GM12864 (cell line): ENCODE data around the gene EMP1.

Experiments
- DNase-seq: peaks from one replicate; pipeline ENCODE4 v3.0.0-alpha.2; 2011; ENCODE audit warnings: low read depth
- H3K4me3 ChIP-seq: 2 replicates; pipeline ENCODE4 v1.5.1; 2011; ENCODE audit warnings: mild to moderate bottlenecking, low read depth, low read length, control low read depth
- TF ChIP-seq, protein P1 (sequence below): IDR thresholded peaks from 2 replicates; pipeline ENCODE4 v1.5.1; 2011; ENCODE audit warnings: low read depth, mild to moderate bottlenecking, moderate library complexity, low read length, control low read depth, inconsistent platforms; ENCODE audit errors: missing control alignments

The EMP1 gene

DNA sequence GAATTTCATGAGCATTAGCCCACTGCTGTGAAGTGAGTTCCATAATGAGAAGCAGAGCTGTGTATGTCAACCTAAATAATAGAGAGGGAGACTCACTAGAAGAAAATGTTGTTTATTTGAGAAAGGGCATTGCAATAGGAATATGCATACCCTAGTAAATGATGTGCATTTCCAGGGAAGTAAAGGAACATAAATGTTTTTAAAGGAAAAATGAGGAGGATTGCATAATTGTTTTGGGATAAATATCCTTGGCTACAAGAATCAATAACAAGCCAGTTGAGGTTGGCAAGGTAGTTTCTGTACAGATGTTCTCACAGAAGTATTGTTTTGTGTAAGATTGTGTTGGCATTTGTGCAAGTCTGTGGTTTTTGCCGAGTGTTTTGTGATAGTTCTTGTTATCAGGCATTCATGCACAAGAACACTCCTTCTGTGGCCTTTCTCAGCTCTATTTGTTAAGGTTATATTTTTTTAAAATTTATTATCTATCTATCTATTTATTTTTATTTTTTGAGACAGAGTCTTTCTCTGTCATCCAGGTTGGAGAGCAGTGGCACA lies 47.1 kb downstream of the EMP1 start:
- DNase-seq, result no peak
- TF ChIP-seq, protein P1, sequence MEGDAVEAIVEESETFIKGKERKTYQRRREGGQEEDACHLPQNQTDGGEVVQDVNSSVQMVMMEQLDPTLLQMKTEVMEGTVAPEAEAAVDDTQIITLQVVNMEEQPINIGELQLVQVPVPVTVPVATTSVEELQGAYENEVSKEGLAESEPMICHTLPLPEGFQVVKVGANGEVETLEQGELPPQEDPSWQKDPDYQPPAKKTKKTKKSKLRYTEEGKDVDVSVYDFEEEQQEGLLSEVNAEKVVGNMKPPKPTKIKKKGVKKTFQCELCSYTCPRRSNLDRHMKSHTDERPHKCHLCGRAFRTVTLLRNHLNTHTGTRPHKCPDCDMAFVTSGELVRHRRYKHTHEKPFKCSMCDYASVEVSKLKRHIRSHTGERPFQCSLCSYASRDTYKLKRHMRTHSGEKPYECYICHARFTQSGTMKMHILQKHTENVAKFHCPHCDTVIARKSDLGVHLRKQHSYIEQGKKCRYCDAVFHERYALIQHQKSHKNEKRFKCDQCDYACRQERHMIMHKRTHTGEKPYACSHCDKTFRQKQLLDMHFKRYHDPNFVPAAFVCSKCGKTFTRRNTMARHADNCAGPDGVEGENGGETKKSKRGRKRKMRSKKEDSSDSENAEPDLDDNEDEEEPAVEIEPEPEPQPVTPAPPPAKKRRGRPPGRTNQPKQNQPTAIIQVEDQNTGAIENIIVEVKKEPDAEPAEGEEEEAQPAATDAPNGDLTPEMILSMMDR, result no peak

DNA sequence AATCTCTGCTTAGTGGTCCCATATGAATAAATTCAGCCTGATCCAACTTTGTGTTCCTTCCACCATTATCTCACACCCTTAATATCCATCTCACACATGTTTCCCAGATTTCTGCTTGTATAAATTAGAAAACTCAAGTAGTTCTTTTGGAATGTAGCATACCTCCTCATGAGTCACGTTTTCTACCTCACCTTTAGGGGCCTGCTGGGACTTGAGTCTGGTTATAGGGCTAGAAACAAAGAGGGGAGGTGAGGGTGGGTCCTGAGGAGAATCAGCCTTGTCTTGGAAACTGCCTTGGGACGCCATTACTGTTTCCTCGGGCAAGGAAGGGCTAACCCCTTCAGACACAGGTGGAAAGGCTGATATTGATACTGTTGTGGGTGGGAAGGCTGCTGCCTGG lies 51.1 kb downstream of the EMP1 start:
- H3K4me3 ChIP-seq, result no peak overlapping the region
- TF ChIP-seq, protein P1, result no peak
- no peak for DNase-seq

More for the DNA sequence above, 47.1 kb downstream of the EMP1 start:
- no peak overlapping the region for H3K4me3 ChIP-seq

DNA sequence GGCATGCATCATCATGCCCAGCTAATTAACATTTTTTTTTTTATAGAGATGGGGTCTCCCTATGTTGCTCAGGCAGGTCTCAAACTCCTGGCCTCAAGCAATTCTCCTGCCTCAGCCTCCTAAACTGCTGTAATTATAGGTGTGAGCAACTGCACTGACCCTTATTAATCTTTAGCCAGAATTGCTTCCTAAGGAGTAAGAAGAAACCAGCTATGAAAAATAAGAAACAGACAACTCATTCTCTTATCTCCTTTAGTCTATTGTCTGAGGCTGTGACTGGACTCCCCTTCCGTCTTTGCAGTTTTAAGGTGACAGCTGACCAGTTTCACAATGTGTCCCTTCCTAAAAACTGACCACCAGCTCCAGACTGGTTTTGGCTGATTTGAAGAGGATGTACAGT lies 52.4 kb downstream of the EMP1 start:
- DNase-seq, result no peak
- H3K4me3 ChIP-seq, result no peak overlapping the region
- TF ChIP-seq, protein P1, result no peak

GRCh38 chr12:13250416-13250815 lies 53.9 kb downstream of the EMP1 start:
- TF ChIP-seq, protein P1, result no peak
- no peak overlapping the region for H3K4me3 ChIP-seq
- no peak for DNase-seq

DNA sequence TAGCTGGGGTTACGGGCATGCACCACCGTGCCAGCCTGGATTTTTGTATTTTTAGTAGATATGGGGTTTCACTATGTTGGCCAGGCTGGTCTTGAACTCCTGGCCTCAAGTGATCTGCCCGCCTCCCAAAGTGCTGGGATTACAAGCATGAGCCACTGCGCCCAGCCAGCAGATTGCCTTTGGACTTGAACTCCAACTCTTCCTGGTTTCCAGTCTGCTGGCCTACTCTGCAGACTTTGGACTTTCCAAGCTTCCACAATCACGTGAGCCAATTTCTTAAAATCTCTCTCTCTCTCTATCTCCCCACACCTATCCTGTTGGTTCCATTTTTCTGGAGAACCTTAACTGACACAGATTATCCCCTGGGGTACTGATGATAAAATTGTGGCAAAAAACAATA lies 55.0 kb downstream of the EMP1 start:
- TF ChIP-seq, protein P1, result no peak
- no peak overlapping the region for H3K4me3 ChIP-seq

DNA sequence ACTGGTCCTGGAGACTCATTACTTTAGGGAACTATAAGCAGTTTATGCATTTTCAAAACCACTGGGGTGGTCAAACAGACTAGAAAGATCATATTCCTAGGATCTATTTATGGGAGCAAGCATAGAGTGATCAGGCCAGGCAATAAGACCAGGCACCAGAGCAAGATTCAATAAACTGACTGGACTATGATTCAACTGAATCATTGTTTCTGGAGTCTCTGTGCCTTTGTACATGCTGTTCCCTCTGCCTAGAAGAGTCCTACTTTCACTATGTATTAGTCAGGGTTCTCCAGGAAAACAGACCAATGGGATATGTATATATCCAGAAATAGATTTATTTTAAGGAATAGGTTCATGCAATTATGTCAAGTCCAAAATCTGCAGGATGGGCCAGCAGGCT lies 55.5 kb downstream of the EMP1 start:
- H3K4me3 ChIP-seq, result no peak overlapping the region
- TF ChIP-seq, protein P1, result no peak
- DNase-seq, result no peak

More for the DNA sequence above, 55.0 kb downstream of the EMP1 start:
- DNase-seq, result no peak

GRCh38 chr12:13252616-13253015 lies 56.1 kb downstream of the EMP1 start:
- DNase-seq, result no peak
- TF ChIP-seq, protein P1, result no peak
- H3K4me3 ChIP-seq, result no peak overlapping the region
